ENCODE measurements around the gene SGPP2. TPM values are rescaled to one million over a fixed set of nuclear protein-coding genes. Genes with fewer than 3 reads are reported as not detected.
A peak's percentile ranks its signal among the peaks of the same experiment; 100 is the strongest.

Gene SGPP2
- total and polyA plus RNA-seq, 4 donors = 3.9 to 39.5 (median 23.0) TPM

DNA sequence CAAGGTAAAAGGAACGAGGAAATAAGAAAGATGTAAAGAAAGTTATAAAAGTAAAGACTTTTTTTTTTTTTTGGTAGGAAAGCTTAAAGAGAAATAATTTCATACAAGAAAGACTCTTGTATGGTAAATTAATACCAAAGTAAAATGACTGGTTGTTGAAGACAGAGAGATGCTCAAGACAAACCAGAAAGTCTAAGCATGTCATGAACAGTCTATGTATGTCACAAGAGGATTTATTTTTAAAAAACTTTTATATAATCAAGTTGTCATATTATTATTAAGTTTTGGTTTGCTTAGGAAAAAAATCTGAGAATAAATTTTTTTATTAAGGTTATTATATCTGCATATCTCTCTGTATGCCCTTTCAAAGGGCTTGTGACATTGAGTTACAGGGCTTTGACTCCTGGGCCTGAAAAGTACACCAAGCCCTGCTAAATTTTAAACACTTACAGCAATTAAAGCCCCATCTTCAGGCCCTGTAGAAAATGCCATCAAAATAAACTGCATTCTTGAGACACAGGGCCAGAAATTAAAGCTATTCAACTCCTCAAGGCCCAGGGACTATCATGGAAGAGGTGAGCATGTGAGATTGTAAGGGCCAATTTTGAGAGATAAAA, 10.9 kb upstream of the SGPP2 start:
- no peaks in the 10 kb centered on the region for H3K36me3 ChIP-seq (ENCODE audit: control insufficient read depth in 4 of 4, insufficient read depth in 4 of 4, low read length in 4 of 4)
- H3K27me3 ChIP-seq (ENCODE audit: control insufficient read depth in 3 of 3, insufficient read depth in 3 of 3, low read length in 2 of 3) = no peaks in the 10 kb centered on the region
- no peak for ATAC-seq (ENCODE audit: insufficient read depth, low FRiP score)
- H3K4me3 ChIP-seq = no peak overlapping the region
- no peaks in the 10 kb centered on the region for H3K4me1 ChIP-seq (ENCODE audit: control insufficient read depth in 5 of 5, insufficient read depth in 5 of 5, low read length in 5 of 5)
- peaks cover 0 to 2% (median 0%) of the 10 kb centered on the region in 4 donors for H3K9me3 ChIP-seq (ENCODE audit: control insufficient read depth in 4 of 4, insufficient read depth in 3 of 4, low read length in 3 of 4)
- 83 to 91% methylated on average over 1 of the region's 1 CpG for WGBS, 2 donors
- H3K27ac ChIP-seq (ENCODE audit: low read depth in 1 of 2, low read length in 1 of 2) = no peak overlapping the region
- no peak for DNase-seq
- H3K9ac ChIP-seq (ENCODE audit: insufficient read depth in 1 of 2, low read length in 2 of 2) = no peak overlapping the region
- TF ChIP-seq, protein P1, sequence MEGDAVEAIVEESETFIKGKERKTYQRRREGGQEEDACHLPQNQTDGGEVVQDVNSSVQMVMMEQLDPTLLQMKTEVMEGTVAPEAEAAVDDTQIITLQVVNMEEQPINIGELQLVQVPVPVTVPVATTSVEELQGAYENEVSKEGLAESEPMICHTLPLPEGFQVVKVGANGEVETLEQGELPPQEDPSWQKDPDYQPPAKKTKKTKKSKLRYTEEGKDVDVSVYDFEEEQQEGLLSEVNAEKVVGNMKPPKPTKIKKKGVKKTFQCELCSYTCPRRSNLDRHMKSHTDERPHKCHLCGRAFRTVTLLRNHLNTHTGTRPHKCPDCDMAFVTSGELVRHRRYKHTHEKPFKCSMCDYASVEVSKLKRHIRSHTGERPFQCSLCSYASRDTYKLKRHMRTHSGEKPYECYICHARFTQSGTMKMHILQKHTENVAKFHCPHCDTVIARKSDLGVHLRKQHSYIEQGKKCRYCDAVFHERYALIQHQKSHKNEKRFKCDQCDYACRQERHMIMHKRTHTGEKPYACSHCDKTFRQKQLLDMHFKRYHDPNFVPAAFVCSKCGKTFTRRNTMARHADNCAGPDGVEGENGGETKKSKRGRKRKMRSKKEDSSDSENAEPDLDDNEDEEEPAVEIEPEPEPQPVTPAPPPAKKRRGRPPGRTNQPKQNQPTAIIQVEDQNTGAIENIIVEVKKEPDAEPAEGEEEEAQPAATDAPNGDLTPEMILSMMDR (IDR thresholded peaks at IDR 0.05; ENCODE audit: control extremely low read depth, extremely low read depth) = no peak

- no peak for ATAC-seq (ENCODE audit: insufficient read depth, low FRiP score)
- TF ChIP-seq, protein P1 (IDR thresholded peaks at IDR 0.05; ENCODE audit: control extremely low read depth, extremely low read depth) = no peak
- peaks cover 0 to 20% (median 19%) of the 10 kb centered on the region in 3 donors for H3K27me3 ChIP-seq (ENCODE audit: control insufficient read depth in 3 of 3, insufficient read depth in 3 of 3, low read length in 2 of 3)
- H3K9me3 ChIP-seq (ENCODE audit: control insufficient read depth in 4 of 4, insufficient read depth in 3 of 4, low read length in 3 of 4) = peaks cover 0 to 2% (median under 1%) of the 10 kb centered on the region in 4 donors
- peaks cover 0 to 5% (median 0%) of the 10 kb centered on the region in 5 donors for H3K4me1 ChIP-seq (ENCODE audit: control insufficient read depth in 5 of 5, insufficient read depth in 5 of 5, low read length in 5 of 5)
- H3K27ac ChIP-seq (ENCODE audit: low read depth in 1 of 2, low read length in 1 of 2) = no peak overlapping the region
- H3K36me3 ChIP-seq (ENCODE audit: control insufficient read depth in 4 of 4, insufficient read depth in 4 of 4, low read length in 4 of 4) = no peaks in the 10 kb centered on the region
- H3K9ac ChIP-seq (ENCODE audit: insufficient read depth in 1 of 2, low read length in 2 of 2) = no peak overlapping the region
- DNase-seq = no peak
- no peak overlapping the region for H3K4me3 ChIP-seq
Observed at GRCh38 chr2:222418739-222419138, 5.6 kb upstream of the SGPP2 start.

- ATAC-seq (ENCODE audit: insufficient read depth, low FRiP score) (no peak), DNase-seq (peak in 2 of 3 donors; percentile 59 to 69)
- Histone ChIP-seq H3K36me3 (ENCODE audit: control insufficient read depth in 4 of 4, insufficient read depth in 4 of 4, low read length in 4 of 4) (no peaks in the 10 kb centered on the region), H3K27ac (ENCODE audit: low read depth in 1 of 2, low read length in 1 of 2) (no peak overlapping the region), H3K9me3 (ENCODE audit: control insufficient read depth in 4 of 4, insufficient read depth in 3 of 4, low read length in 3 of 4) (peaks cover 0 to 2% (median under 1%) of the 10 kb centered on the region in 4 donors), H3K27me3 (ENCODE audit: control insufficient read depth in 3 of 3, insufficient read depth in 3 of 3, low read length in 2 of 3) (peaks cover 0 to 32% (median 29%) of the 10 kb centered on the region in 3 donors), H3K9ac (ENCODE audit: insufficient read depth in 1 of 2, low read length in 2 of 2) (no peak overlapping the region), H3K4me3 (no peak overlapping the region), H3K4me1 (ENCODE audit: control insufficient read depth in 5 of 5, insufficient read depth in 5 of 5, low read length in 5 of 5) (peaks cover 0 to 16% (median 5%) of the 10 kb centered on the region in 5 donors)
- WGBS, 2 donors = 63 to 70% methylated on average over 1 of the region's 1 CpG
- TF ChIP-seq, protein P1 (IDR thresholded peaks at IDR 0.05; ENCODE audit: control extremely low read depth, extremely low read depth) = no peak
Observed at GRCh38 chr2:222420508-222420907, 3.8 kb upstream of the SGPP2 start.

Data from lung (tissue), 12 donors.